ENCODE data around the gene ADCY10. TPM values are rescaled to one million over a fixed set of nuclear protein-coding genes. Genes with fewer than 3 reads are reported as not detected.
"Not testable (repeated sequence)": the region's sequence is repeated elsewhere in the genome, so short reads cannot be mapped to it uniquely, and the experiment has no call there.

ADCY10 gene
- polyA plus RNA-seq, 1 donor, result 0.25 TPM

- WGBS (ENCODE audit: insufficient coverage, low lambda C conversion rate), result no CpG with 5 or more reads among the region's 8 CpGs
- DNase-seq, result no peak
- H3K9me3 ChIP-seq (ENCODE audit: control insufficient read depth, low read depth, low read length), result no peaks in the 10 kb centered on the region
- no peaks in the 10 kb centered on the region for H3K27me3 ChIP-seq (ENCODE audit: control insufficient read depth, insufficient read depth, low read length)
- H3K4me1 ChIP-seq (ENCODE audit: control insufficient read depth, insufficient read depth, low read length), result no peaks in the 10 kb centered on the region
- H3K27ac ChIP-seq (ENCODE audit: low read length), result no peak overlapping the region
- no peaks in the 10 kb centered on the region for H3K36me3 ChIP-seq (ENCODE audit: control insufficient read depth, insufficient read depth, low read length)
- no peak overlapping the region for H3K4me3 ChIP-seq (ENCODE audit: low read length)
These were observed 31.6 kb downstream of the ADCY10 start for GRCh38 chr1:167882376-167882775.

- no peaks in the 10 kb centered on the region for H3K9me3 ChIP-seq (ENCODE audit: control insufficient read depth, low read depth, low read length)
- WGBS (ENCODE audit: insufficient coverage, low lambda C conversion rate), result 100% methylated on average over 1 of the region's 3 CpGs
- no peaks in the 10 kb centered on the region for H3K4me1 ChIP-seq (ENCODE audit: control insufficient read depth, insufficient read depth, low read length)
- H3K4me3 ChIP-seq (ENCODE audit: low read length), result no peak overlapping the region
- no peaks in the 10 kb centered on the region for H3K27me3 ChIP-seq (ENCODE audit: control insufficient read depth, insufficient read depth, low read length)
- no peaks in the 10 kb centered on the region for H3K36me3 ChIP-seq (ENCODE audit: control insufficient read depth, insufficient read depth, low read length)
- no peak overlapping the region for H3K27ac ChIP-seq (ENCODE audit: low read length)
- no peak for DNase-seq
These were observed 32.1 kb downstream of the ADCY10 start for GRCh38 chr1:167881786-167882185.

DNA sequence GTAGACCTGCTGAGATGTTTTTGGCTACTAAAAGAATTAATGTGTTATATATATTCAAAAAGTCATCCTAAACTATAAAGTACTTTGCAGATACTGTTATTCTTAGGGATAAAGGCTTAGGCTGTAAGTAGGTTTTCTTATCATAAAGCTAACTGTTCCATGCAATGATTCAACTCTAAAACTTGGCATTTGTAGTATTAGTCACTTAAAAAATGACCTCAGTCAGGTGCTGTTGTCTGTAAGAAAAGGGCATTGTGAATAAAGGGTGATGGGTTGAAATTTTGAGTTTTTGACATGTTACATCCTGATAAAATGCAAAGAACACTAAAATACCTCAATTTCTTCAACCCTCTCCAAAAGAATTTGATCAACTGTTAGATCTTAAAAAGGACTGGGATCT, 32.9 kb downstream of the ADCY10 start:
- no peaks in the 10 kb centered on the region for H3K27me3 ChIP-seq (ENCODE audit: control insufficient read depth, insufficient read depth, low read length)
- DNase-seq, result no peak
- no peaks in the 10 kb centered on the region for H3K4me1 ChIP-seq (ENCODE audit: control insufficient read depth, insufficient read depth, low read length)
- H3K27ac ChIP-seq (ENCODE audit: low read length), result no peak overlapping the region
- H3K36me3 ChIP-seq (ENCODE audit: control insufficient read depth, insufficient read depth, low read length), result no peaks in the 10 kb centered on the region
- H3K9me3 ChIP-seq (ENCODE audit: control insufficient read depth, low read depth, low read length), result no peaks in the 10 kb centered on the region
- no peak overlapping the region for H3K4me3 ChIP-seq (ENCODE audit: low read length)

GRCh38 chr1:167880580-167881021, 33.3 kb downstream of the ADCY10 start:
- no peaks in the 10 kb centered on the region for H3K9me3 ChIP-seq (ENCODE audit: control insufficient read depth, low read depth, low read length)
- H3K36me3 ChIP-seq (ENCODE audit: control insufficient read depth, insufficient read depth, low read length), result no peaks in the 10 kb centered on the region
- DNase-seq, result peak in 1 of 2 donors; percentile 24
- no peaks in the 10 kb centered on the region for H3K4me1 ChIP-seq (ENCODE audit: control insufficient read depth, insufficient read depth, low read length)
- H3K4me3 ChIP-seq (ENCODE audit: low read length), result no peak overlapping the region
- no CpG with 5 or more reads among the region's 3 CpGs for WGBS (ENCODE audit: insufficient coverage, low lambda C conversion rate)
- no peak overlapping the region for H3K27ac ChIP-seq (ENCODE audit: low read length)
- H3K27me3 ChIP-seq (ENCODE audit: control insufficient read depth, insufficient read depth, low read length), result no peaks in the 10 kb centered on the region

GRCh38 chr1:167879508-167879907, 34.4 kb downstream of the ADCY10 start:
- Histone ChIP-seq H3K27ac (ENCODE audit: low read length) (no peak overlapping the region), H3K36me3 (ENCODE audit: control insufficient read depth, insufficient read depth, low read length) (no peaks in the 10 kb centered on the region), H3K9me3 (ENCODE audit: control insufficient read depth, low read depth, low read length) (no peaks in the 10 kb centered on the region), H3K27me3 (ENCODE audit: control insufficient read depth, insufficient read depth, low read length) (no peaks in the 10 kb centered on the region), H3K4me1 (ENCODE audit: control insufficient read depth, insufficient read depth, low read length) (no peaks in the 10 kb centered on the region), H3K4me3 (ENCODE audit: low read length) (no peak overlapping the region)
- 100% methylated on average over 1 of the region's 1 CpG for WGBS (ENCODE audit: insufficient coverage, low lambda C conversion rate)
- DNase-seq, result no peak

DNA sequence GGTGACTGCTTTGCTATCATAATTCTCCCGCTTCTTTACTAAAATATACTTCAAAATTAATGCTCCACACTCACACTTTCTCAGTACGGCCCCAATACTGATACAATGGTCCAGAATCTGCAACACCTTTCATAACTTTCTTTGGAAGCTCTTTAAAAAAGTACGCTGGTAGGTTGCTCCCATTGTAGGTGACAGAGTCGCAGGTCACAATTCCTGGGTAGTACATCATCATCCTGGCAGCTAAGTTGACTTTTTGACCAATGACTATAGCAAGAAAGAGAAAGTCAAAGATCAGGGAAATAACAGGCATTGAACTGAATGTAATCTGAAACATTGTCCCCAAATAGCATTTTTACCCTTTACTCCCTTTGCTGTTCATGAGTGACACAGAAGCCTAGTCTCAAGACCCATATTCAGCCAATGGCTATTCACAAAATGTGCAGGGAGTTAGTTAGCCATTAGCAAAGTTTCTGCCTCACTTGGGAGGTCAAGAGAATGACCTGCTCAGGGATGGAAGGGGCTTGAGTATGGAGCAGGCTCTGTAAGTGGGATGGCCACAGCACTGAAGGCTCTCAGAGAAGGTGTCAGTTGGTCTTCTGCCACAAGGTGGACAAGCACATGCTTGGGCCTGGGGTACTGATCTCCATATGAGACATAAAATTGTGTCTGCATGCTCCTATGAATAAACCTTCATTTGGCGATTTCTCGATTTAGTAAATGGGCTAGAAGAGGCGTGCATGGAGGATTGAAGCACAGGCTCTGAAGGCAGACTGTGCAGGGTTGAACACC, 35.4 kb downstream of the ADCY10 start:
- Histone ChIP-seq H3K27me3 (ENCODE audit: control insufficient read depth, insufficient read depth, low read length) (no peaks in the 10 kb centered on the region), H3K4me3 (ENCODE audit: low read length) (no peak overlapping the region), H3K9me3 (ENCODE audit: control insufficient read depth, low read depth, low read length) (no peaks in the 10 kb centered on the region), H3K36me3 (ENCODE audit: control insufficient read depth, insufficient read depth, low read length) (no peaks in the 10 kb centered on the region), H3K27ac (ENCODE audit: low read length) (no peak overlapping the region), H3K4me1 (ENCODE audit: control insufficient read depth, insufficient read depth, low read length) (no peaks in the 10 kb centered on the region)
- WGBS (ENCODE audit: insufficient coverage, low lambda C conversion rate), result 100% methylated on average over 1 of the region's 7 CpGs
- no peak for DNase-seq

DNA sequence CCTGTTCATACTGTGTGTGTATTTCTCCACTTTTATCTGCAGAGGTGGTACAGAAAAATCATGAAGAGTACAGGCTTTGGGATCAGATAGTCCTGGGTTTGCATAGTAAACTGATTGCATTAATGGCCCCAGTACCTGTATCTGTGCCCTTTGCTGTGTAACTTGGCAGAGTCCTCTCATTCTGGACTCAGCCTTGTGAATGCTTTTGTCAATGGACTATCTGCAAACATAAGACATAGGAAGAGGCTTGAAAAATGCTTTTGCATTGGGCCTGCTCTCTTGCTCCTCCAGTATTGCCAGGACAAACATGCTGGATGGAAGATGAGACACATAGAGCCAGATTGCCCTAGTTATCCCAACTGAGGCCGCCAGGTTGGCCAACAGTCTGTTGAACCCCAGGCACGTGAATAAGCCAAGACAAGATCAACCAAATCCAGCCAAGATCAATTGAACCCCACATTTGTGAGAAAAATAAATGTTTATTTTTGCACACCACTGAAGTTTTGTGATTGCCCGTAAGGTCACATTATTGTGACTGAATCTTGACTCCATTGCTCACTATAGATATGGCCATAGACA, 37.2 kb downstream of the ADCY10 start:
- Histone ChIP-seq H3K27me3 (ENCODE audit: control insufficient read depth, insufficient read depth, low read length) (no peaks in the 10 kb centered on the region), H3K9me3 (ENCODE audit: control insufficient read depth, low read depth, low read length) (no peaks in the 10 kb centered on the region), H3K4me3 (ENCODE audit: low read length) (no peak overlapping the region), H3K4me1 (ENCODE audit: control insufficient read depth, insufficient read depth, low read length) (no peaks in the 10 kb centered on the region), H3K36me3 (ENCODE audit: control insufficient read depth, insufficient read depth, low read length) (no peaks in the 10 kb centered on the region), H3K27ac (ENCODE audit: low read length) (no peak overlapping the region)
- no peak for DNase-seq
- 83% methylated on average over 1 of the region's 3 CpGs for WGBS (ENCODE audit: insufficient coverage, low lambda C conversion rate)

DNA sequence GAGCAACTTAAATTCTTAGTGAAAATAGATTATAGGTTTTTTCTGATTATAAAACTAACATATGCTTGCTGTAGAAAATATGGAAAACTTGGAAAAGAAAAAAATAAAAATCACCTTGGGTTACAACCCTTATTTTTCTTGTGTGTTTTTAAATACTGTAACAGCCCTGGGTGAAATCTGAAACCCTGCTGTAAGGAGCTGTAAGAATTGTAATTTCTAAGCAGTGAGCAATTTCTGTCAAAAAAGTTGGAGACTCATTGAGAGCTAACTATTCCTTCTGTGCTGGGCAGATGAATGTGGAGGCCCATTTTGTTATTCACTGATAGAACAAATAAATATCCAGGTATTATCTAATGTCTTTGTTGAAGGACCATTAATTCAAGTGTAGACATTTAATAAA, 42.6 kb downstream of the ADCY10 start:
- no peaks in the 10 kb centered on the region for H3K36me3 ChIP-seq (ENCODE audit: control insufficient read depth, insufficient read depth, low read length)
- DNase-seq, result no peak
- no peak overlapping the region for H3K4me3 ChIP-seq (ENCODE audit: low read length)
- peaks cover 9% of the 10 kb centered on the region for H3K4me1 ChIP-seq (ENCODE audit: control insufficient read depth, insufficient read depth, low read length)
- no peaks in the 10 kb centered on the region for H3K27me3 ChIP-seq (ENCODE audit: control insufficient read depth, insufficient read depth, low read length)
- no peak overlapping the region for H3K27ac ChIP-seq (ENCODE audit: low read length)
- H3K9me3 ChIP-seq (ENCODE audit: control insufficient read depth, low read depth, low read length), result no peaks in the 10 kb centered on the region

GRCh38 chr1:167869157-167870001, 44.6 kb downstream of the ADCY10 start:
- H3K27ac ChIP-seq (ENCODE audit: low read length), result peak overlapping the region; percentile 58
- 20% methylated on average over 2 of the region's 16 CpGs for WGBS (ENCODE audit: insufficient coverage, low lambda C conversion rate)
- DNase-seq; H3K9me3 ChIP-seq (ENCODE audit: control insufficient read depth, low read depth, low read length); H3K27me3 ChIP-seq (ENCODE audit: control insufficient read depth, insufficient read depth, low read length); H3K4me3 ChIP-seq (ENCODE audit: low read length); H3K36me3 ChIP-seq (ENCODE audit: control insufficient read depth, insufficient read depth, low read length); H3K4me1 ChIP-seq (ENCODE audit: control insufficient read depth, insufficient read depth, low read length): not testable (repeated sequence)

- H3K27ac ChIP-seq (ENCODE audit: low read length); H3K27me3 ChIP-seq (ENCODE audit: control insufficient read depth, insufficient read depth, low read length); H3K4me1 ChIP-seq (ENCODE audit: control insufficient read depth, insufficient read depth, low read length); H3K9me3 ChIP-seq (ENCODE audit: control insufficient read depth, low read depth, low read length); DNase-seq; H3K4me3 ChIP-seq (ENCODE audit: low read length); H3K36me3 ChIP-seq (ENCODE audit: control insufficient read depth, insufficient read depth, low read length): not testable (repeated sequence)
- WGBS (ENCODE audit: insufficient coverage, low lambda C conversion rate), result no CpG with 5 or more reads among the region's 8 CpGs
These were observed 47.1 kb downstream of the ADCY10 start for GRCh38 chr1:167866739-167867414.
